ENCODE results near the gene S100A3.

The S100A3 gene

DNA sequence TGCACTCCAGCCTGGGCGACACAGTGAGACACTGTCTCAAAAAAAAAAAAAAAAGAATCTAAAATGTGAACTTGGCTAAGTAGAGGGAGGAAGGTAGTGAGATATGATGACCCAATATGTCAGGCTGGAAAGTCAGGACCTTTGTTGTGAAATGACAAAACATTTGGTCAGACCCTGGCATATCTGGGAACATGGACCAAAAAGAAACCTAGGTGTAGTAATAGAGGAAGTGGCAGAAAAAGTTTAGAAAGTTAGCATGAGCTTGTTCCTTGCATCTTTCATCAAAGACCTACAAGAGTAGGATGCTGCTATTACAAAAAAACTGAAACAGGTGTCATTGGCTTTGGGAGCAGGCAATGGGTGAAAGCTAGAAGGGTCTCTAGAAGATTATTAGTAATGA is 7.3 kb upstream of the S100A3 start:
- DNase-seq (ENCODE audit: low read depth), result no peak
- TF ChIP-seq, protein P1, sequence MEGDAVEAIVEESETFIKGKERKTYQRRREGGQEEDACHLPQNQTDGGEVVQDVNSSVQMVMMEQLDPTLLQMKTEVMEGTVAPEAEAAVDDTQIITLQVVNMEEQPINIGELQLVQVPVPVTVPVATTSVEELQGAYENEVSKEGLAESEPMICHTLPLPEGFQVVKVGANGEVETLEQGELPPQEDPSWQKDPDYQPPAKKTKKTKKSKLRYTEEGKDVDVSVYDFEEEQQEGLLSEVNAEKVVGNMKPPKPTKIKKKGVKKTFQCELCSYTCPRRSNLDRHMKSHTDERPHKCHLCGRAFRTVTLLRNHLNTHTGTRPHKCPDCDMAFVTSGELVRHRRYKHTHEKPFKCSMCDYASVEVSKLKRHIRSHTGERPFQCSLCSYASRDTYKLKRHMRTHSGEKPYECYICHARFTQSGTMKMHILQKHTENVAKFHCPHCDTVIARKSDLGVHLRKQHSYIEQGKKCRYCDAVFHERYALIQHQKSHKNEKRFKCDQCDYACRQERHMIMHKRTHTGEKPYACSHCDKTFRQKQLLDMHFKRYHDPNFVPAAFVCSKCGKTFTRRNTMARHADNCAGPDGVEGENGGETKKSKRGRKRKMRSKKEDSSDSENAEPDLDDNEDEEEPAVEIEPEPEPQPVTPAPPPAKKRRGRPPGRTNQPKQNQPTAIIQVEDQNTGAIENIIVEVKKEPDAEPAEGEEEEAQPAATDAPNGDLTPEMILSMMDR (conservative IDR thresholded peaks at IDR 0.05; ENCODE audit: control insufficient read depth, insufficient read depth, low read depth, low read length), result no peak
- no peak overlapping the region for H3K4me3 ChIP-seq (ENCODE audit: control insufficient read depth, low read depth, low read length)

DNA sequence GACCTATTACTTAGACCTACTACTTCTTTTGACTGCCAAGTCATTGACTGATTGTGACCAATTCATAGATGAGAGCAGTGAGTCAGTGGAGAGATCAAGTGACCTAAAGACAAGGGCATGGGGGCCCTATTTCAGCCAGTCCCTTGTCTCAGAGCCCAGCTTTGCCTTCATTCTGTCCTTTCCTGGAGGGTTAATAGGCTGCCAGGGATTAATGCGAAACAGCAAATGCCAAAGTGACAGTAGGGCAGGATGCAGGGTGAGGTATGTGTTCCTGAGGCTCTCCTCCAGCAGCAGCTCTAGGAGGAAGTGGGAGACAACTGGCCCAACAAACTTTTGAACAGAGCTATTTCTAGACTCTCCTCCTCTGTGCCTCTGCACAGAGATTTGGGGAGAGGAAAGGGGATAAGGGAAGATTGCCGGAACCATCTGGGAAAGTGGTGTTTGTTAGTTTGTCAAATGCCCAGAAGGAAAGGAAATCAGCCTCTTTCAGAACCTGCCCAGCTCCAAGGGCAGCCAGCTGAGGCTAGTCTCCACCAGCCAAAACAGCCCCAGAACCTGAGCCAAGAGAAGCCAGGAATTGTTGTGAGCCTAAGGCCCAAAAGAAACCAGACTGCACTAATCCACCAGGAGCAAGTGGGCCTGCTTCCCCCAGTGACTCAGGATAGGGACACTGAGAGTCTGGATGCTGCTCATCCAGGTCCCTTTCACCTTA is 4.9 kb upstream of the S100A3 start:
- TF ChIP-seq, protein P1 (conservative IDR thresholded peaks at IDR 0.05; ENCODE audit: control insufficient read depth, insufficient read depth, low read depth, low read length), result no peak
- DNase-seq (ENCODE audit: low read depth), result peak; percentile 69
- no peak overlapping the region for H3K4me3 ChIP-seq (ENCODE audit: control insufficient read depth, low read depth, low read length)

DNA sequence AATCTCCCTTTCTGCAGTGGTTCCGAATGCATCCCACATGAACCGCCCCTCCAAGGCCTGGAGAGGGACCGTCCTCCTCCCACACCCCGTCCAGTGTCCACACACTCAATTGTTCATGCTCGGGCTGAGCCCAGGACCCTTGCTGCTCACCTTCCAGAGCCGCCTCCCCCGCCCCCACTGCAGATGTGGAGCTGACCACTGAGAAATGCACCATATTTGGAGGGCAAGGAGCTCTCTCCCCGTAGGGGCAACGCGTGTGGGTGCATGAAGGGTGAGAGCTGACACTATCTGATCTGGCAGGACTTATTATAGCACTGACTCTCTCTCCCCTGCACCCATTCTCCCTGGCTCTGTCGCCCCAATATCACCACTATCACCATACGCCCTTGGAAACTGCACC is 4.0 kb upstream of the S100A3 start:
- TF ChIP-seq, protein P1 (conservative IDR thresholded peaks at IDR 0.05; ENCODE audit: control insufficient read depth, insufficient read depth, low read depth, low read length), result no peak
- no peak overlapping the region for H3K4me3 ChIP-seq (ENCODE audit: control insufficient read depth, low read depth, low read length)
- DNase-seq (ENCODE audit: low read depth), result no peak

DNA sequence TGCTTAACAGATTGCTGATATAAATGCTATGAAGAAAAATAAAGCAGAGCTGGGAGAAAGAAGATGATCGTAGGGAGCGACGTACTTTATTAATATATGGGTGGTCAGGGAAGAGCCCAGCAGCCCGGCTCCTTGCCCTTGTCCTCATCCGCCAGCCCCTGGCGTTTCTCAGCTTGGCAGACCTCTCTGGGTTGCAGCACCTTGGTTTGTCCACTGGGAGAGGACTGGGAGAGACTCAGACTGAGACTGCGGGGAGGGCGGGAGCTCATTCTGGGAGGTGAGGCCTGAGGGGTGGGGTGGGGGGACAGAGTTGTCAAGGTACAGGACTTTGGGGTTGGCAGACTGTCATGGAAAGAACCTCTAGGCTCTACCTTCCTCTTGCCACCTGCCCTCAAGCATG is 3.3 kb upstream of the S100A3 start:
- TF ChIP-seq, protein P1 (conservative IDR thresholded peaks at IDR 0.05; ENCODE audit: control insufficient read depth, insufficient read depth, low read depth, low read length), result no peak
- no peak for DNase-seq (ENCODE audit: low read depth)
- H3K4me3 ChIP-seq (ENCODE audit: control insufficient read depth, low read depth, low read length), result no peak overlapping the region

DNA sequence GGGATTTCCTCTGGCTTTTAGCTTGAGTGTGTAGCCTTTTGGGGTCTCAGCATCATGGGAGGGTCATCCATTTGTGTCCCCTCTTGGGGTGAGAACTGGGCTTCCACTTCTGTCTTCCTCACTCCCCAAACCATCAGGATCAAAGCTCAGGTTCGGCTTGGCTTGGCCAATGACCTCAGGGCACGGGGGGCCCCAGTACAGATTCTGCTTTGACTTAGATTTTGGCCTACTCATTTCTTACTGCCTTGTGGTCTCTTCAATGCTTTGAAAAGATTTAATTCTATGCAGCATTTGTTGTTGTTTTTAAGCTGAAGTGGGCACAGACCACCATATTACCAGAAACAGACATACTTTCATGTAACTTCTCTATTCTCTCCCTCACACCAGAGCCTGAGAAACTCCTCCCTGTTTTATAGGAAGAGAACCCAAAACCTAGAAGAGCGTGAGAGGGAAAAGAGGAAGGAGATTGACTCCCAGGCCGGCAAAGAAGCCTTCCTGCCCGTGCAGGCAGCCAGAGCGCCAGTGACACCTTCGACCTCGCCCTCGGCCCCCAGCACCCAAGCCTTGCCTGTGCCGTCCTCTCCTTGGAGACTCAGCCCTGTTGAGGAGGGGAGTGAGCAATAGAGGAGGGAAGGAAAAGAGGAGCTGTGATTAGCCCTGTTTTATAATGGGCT is 1.9 kb upstream of the S100A3 start:
- TF ChIP-seq, protein P1 (conservative IDR thresholded peaks at IDR 0.05; ENCODE audit: control insufficient read depth, insufficient read depth, low read depth, low read length), result no peak
- no peak overlapping the region for H3K4me3 ChIP-seq (ENCODE audit: control insufficient read depth, low read depth, low read length)
- DNase-seq (ENCODE audit: low read depth), result no peak

DNA sequence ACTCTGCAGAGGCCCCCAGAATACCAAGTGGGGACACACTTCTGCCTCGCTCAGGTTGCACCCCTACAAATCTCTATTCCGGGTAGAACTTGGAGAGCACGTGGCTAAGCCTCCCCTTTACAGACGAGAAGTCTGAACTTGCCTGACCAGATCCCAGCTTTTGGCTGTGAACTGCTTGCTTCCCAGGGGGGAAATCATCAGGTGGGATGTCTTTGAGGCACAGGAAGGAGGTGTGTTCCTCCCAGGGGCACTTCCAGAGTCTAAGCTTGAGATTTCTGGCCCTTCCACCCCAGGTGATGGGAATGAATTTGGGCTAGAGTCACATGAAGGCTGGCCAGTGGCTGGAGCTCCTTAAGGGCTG is 1.3 kb upstream of the S100A3 start:
- TF ChIP-seq, protein P1 (conservative IDR thresholded peaks at IDR 0.05; ENCODE audit: control insufficient read depth, insufficient read depth, low read depth, low read length), result no peak
- no peak overlapping the region for H3K4me3 ChIP-seq (ENCODE audit: control insufficient read depth, low read depth, low read length)
- DNase-seq (ENCODE audit: low read depth), result no peak
